Colonic mucosa (tissue), 4 donors: Measurements from ENCODE around the gene GRIN1. TPM values are rescaled to one million over a fixed set of nuclear protein-coding genes. Genes with fewer than 3 reads are reported as not detected.
A peak's percentile ranks its signal among the peaks of the same experiment; 100 is the strongest.

Experiments used
- DNase-seq: peaks from one replicate; pipeline ENCODE4 v3.0.0-alpha.2; 2020
- H3K27ac ChIP-seq: fragments of 200-600 bp; one replicate; pipeline ENCODE4 v1.8.0; 2021
- H3K27me3 ChIP-seq: fragments of 200-600 bp; one replicate; pipeline ENCODE4 v1.8.0; 2021
- H3K36me3 ChIP-seq: fragments of 200-600 bp; one replicate; pipeline ENCODE4 v1.8.0; 2021
- H3K4me1 ChIP-seq: fragments of 200-600 bp; one replicate; pipeline ENCODE4 v1.8.0; 2021; ENCODE audit warnings: mild to moderate bottlenecking
- H3K4me3 ChIP-seq: fragments of 200-600 bp; one replicate; pipeline ENCODE4 v1.8.0; 2021
- H3K9ac ChIP-seq, 2 donors: one replicate each; pipeline ENCODE4 v1.7.0; 2013; ENCODE audit warnings: control low read depth in 2 of 2, low read depth in 2 of 2, low read length in 2 of 2
- H3K9me3 ChIP-seq: fragments of 200-600 bp; one replicate; pipeline ENCODE4 v1.8.0; 2021
- intact Hi-C: fragments of 100-400 bp; cut with DNase I; formaldehyde crosslinking; loops from one replicate; pipeline ENCODE4 v1.14.1; 2022
- total RNA-seq, 2 donors: library from RNA; stranded (reverse); fragmentation: NEBNext Ultra II Directional in 1 of 2; extraction: Animal tissue kit (Norgen Biotek cat#: 25700) in 1 of 2; gene quantifications; one replicate each; pipeline ENCODE4 v1.2.1, GENCODE V29; 2021
- TF ChIP-seq, protein P1 (sequence below): fragments of 200-600 bp; IDR thresholded peaks from one replicate; pipeline ENCODE4 v1.8.0; 2022; ENCODE audit warnings: antibody characterized with exemption, mild to moderate bottlenecking
- donor health status: healthy.
- donor health status: DM: no; HTN: no; CAD: no.
- donor health status: DM: no; HTN: no; CAD: no.

GRIN1 gene
- total RNA-seq, 2 donors from 2014 or later, result 0.47 to 0.93 TPM

DNA sequence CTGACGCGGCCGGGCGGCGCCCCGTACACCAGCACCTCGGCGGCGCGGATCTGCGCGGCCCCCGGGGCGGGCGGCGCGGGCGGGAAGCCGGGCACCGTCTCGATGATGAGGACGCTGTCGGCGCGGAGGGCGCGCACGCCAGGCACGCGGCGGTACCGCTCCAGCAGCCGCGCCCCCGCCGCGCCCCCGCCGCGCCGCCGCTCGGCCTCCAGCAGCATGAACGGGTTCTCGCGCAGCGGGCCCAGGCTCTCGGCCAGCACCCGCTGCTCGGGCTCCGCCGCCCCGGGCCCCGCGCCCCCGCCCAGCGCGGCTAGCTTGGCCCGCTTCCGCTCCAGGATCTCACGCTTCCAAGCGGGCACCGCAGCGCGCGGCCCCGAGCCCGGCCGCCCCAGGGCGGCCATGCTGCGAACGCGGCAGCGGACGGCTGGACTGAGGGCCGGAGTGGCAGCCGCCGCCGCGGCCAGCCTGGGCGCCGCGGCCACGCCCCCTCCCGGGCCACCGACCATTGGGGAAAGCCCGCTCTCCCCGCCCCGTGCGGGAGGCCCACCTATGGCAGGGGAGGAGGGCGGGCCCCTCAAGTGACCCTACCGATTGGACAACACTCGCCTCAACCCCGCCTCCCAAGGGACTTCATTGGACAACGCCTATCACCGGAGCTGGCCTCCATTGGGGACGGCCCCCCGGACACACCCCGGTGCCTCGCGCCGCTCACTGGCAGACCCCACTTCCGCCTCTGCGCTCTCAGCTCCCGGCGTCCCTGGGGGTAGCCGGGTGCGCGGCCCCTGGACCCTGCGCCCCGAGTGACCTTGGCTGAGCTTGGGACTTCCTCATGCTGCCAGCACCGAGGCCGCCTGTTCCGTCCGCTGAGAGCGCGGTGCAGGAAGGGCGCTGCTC, 61.6 kb downstream of the GRIN1 start, which contains the start of gene TPRN:
TPRN (minus strand) TSS at position 431 of the 894 bp plus-strand sequence; CDS start at position 401, 30 bp downstream.
- no peaks in the 10 kb centered on the region for H3K27me3 ChIP-seq
- peak within 1 kb of the TSS; percentile 50 for H3K4me3 ChIP-seq
- intact Hi-C loops, result no loop called here
- TF ChIP-seq, protein P1, sequence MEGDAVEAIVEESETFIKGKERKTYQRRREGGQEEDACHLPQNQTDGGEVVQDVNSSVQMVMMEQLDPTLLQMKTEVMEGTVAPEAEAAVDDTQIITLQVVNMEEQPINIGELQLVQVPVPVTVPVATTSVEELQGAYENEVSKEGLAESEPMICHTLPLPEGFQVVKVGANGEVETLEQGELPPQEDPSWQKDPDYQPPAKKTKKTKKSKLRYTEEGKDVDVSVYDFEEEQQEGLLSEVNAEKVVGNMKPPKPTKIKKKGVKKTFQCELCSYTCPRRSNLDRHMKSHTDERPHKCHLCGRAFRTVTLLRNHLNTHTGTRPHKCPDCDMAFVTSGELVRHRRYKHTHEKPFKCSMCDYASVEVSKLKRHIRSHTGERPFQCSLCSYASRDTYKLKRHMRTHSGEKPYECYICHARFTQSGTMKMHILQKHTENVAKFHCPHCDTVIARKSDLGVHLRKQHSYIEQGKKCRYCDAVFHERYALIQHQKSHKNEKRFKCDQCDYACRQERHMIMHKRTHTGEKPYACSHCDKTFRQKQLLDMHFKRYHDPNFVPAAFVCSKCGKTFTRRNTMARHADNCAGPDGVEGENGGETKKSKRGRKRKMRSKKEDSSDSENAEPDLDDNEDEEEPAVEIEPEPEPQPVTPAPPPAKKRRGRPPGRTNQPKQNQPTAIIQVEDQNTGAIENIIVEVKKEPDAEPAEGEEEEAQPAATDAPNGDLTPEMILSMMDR, result no peak
- H3K4me1 ChIP-seq, result peaks cover 30% of the 10 kb centered on the region
- H3K36me3 ChIP-seq, result no peaks in the 10 kb centered on the region
- DNase-seq, result peak; percentile 99
- H3K9ac ChIP-seq, result peak within 1 kb of the TSS; percentile 87 to 92
- H3K9me3 ChIP-seq, result no peaks in the 10 kb centered on the region
- H3K27ac ChIP-seq, result peak within 1 kb of the TSS; percentile 90

DNA sequence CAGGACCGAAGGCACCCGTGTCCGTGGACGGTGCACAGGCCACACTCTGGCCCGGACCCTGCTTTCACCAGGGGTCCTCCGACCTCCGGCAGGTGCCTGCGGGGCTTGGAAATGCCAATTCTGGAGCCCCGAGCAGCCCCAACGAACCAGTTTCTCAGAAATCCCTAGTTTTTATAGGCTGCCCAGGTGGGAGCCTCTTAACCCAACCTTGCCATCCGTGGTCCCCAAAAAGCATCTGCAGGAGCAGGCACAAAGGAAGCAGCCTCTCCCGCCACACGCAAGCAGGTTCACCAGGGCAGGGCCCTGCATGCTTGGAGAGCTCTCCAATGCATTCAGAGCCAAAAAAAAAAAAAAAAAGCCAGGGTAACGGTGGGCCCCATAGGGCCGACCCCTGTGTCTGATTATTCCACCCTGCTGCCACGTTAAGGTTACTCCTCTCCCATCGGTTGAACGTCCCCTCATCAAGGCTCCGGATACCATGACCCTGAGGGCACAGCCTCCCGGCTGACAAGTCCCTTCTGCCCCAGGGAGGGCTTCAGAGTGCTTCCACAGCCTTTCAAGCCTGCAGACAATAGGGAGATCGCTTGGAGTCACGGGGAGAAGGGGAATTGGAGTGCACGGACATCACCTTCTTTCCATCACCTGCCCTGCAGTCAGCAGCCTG, 62.4 kb downstream of the GRIN1 start:
- H3K9ac ChIP-seq, result peak overlapping the region; percentile 81 to 85
- TF ChIP-seq, protein P1, result no peak
- no peaks in the 10 kb centered on the region for H3K27me3 ChIP-seq
- H3K4me1 ChIP-seq, result peaks cover 29% of the 10 kb centered on the region
- no peaks in the 10 kb centered on the region for H3K36me3 ChIP-seq
- H3K27ac ChIP-seq, result peak overlapping the region; percentile 62
- H3K4me3 ChIP-seq, result peak overlapping the region; percentile 50
- intact Hi-C loops, result no loop called here
- H3K9me3 ChIP-seq, result no peaks in the 10 kb centered on the region
- DNase-seq, result no peak

DNA sequence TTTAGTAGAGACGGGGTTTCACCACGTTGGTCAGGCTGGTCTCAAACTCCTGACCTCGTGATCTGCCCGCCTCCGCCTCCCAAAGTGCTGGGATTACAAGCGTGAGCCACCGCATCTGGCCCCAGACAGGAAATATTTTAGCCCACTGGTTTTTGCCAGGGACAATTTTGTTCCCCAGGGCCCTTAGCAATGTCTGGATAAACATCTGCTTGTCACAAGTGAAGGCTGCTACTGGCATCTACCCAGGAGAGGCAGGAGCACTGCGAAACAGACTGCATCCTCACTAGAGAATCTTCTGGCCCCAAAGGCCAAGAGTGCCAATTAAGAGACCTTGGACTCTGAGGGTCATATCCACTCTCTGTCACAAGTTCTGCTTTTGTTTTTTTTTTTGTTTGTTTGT, 64.0 kb downstream of the GRIN1 start:
- no peak overlapping the region for H3K27ac ChIP-seq
- no peak overlapping the region for H3K9ac ChIP-seq
- no peak for DNase-seq
- H3K4me1 ChIP-seq, result peaks cover 25% of the 10 kb centered on the region
- H3K27me3 ChIP-seq, result no peaks in the 10 kb centered on the region
- H3K4me3 ChIP-seq, result no peak overlapping the region
- no peaks in the 10 kb centered on the region for H3K9me3 ChIP-seq
- TF ChIP-seq, protein P1, result no peak
- H3K36me3 ChIP-seq, result no peaks in the 10 kb centered on the region
- intact Hi-C loops, result no loop called here

DNA sequence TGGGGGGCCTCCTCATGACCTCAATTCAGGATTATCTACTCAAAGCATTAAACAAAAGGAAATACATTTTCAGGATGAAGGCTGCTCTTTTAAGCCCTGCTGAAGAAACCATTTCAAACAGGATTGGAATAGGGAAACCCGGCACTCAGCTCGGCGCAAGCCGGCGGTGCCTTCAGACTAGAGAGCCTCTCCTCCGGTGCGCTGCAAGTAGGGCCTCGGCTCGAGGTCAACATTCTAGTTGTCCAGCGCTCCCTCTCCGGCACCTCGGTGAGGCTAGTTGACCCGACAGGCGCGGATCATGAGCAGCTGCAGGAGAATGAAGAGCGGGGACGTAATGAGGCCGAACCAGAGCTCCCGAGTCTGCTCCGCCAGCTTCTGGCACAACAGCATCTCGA, 65.8 kb downstream of the GRIN1 start:
- intact Hi-C loops, result no loop called here
- Histone ChIP-seq H3K9ac (peak overlapping the region; percentile 93 to 96), H3K4me3 (peak overlapping the region; percentile 100), H3K4me1 (peaks cover 24% of the 10 kb centered on the region), H3K9me3 (no peaks in the 10 kb centered on the region), H3K27ac (peak overlapping the region; percentile 78), H3K36me3 (no peaks in the 10 kb centered on the region), H3K27me3 (no peaks in the 10 kb centered on the region)
- TF ChIP-seq, protein P1, result no peak
- DNase-seq, result no peak

DNA sequence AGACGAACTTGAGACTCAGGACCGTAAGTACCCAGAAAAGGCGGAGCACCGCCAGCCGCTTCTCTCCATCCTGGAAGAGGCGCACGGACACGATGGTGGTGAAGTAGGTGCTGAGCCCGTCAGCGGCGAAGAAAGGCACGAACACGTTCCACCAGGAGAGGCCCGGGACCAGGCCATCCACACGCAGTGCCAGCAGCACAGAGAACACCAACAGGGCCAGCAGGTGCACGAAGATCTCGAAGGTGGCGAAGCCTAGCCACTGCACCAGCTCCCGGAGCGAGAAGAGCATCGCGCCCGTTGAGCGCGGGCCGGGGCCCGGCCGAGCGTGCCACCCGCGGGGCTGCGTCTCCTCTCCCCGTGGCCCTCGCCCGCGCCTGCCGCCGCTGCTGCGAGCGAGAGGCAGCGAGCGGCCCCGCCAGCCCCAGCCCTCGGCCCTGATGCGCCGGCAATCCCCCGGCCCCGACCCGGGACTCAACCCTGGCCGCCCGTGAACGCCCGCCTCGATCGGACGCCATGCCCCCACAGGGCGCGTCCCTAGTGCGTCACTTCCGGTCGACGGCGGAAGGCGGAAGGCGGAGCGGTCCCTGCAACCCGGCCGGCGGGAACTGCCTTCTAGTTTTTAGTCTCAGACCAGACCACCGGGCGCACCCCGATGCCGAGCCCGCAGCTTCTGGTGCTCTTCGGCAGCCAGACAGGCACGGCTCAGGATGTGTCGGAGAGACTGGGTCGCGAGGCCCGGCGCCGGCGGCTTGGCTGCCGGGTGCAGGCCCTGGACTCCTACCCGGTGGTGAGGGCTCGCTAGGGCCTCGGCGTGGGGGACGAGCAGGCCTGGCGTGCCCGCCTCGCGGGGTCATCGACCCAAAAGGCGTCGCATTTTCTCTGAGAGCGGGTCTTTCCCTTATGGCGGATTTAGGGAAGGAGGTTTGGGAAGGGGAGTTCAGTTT, 66.4 kb downstream of the GRIN1 start, which contains the start of the genes NDOR1 and TMEM203:
NDOR1 (plus strand) TSS at position 575 of the 944 bp plus-strand sequence; CDS start at position 653, 78 bp downstream.
TMEM203 (minus strand) TSS at position 523 of the 944 bp plus-strand sequence; CDS start at position 289, 234 bp downstream.
- Histone ChIP-seq H3K27me3 (no peaks in the 10 kb centered on the region), H3K9me3 (no peaks in the 10 kb centered on the region), H3K4me3 (peak within 1 kb of the TSS; percentile 100), H3K36me3 (no peaks in the 10 kb centered on the region), H3K9ac (peak within 1 kb of the TSS; percentile 93 to 96), H3K27ac (peak within 1 kb of the TSS; percentile 78), H3K4me1 (peaks cover 24% of the 10 kb centered on the region)
- intact Hi-C loops, result no loop called here
- peak; percentile 96 for DNase-seq
- TF ChIP-seq, protein P1, result no peak
